ENCODE results near the gene STARD5.

- TF ChIP-seq CTCF (IDR thresholded peaks at IDR 0.05) (no peak), POLR2A (IDR thresholded peaks at IDR 0.05) (no peak)
Measured at GRCh38 chr15:81338170-81339007, 14.4 kb upstream of the STARD5 start.

Data from Peyer's patch (tissue), 4 donors.